H1 (cell line): ENCODE measurements around the gene ANKRD27. TPM values are rescaled to one million over a fixed set of nuclear protein-coding genes. Genes with fewer than 3 reads are reported as not detected.

Experiments used
- CTCF ChIA-PET: fragments of 300-600 bp; sonication (Branson Sonifier 250); formaldehyde crosslinking; loops from one replicate; lab custom pipeline; 2021; ENCODE audit not compliant: partially characterized antibody; lab: Charles Lee
- POLR2A ChIA-PET: fragments of 300-600 bp; sonication (Branson Sonifier 250); formaldehyde crosslinking; loops from one replicate; lab custom pipeline; 2021; ENCODE audit warnings: inconsistent platforms; ENCODE audit not compliant: partially characterized antibody; lab: Charles Lee
- DNase-seq, 2 experiments: peaks; one replicate each; pipeline versions ENCODE4 v3.0.0 to v3.0.0-alpha.2; 2010 to 2022; ENCODE audit warnings: low spot score in 2 of 2, low read depth in 1 of 2, mixed read lengths in 1 of 2
- FAIRE-seq: peaks from 2 replicates; lab custom pipeline; 2011; peaks lifted over from hg19 to GRCh38; lab: Jason Lieb, UNC
- H2AFZ ChIP-seq: 2 replicates; pipeline ENCODE4 v1.8.1; 2012; ENCODE audit warnings: low read length, inconsistent platforms
- H2AK5ac ChIP-seq: 2 replicates; pipeline ENCODE4 v1.6.1; 2013; ENCODE audit warnings: low read depth, low read length
- H2BK120ac ChIP-seq: replicated peaks from 2 replicates; pipeline ENCODE3; 2013; ENCODE audit warnings: low read depth, low read length, inconsistent platforms
- H2BK12ac ChIP-seq: 2 replicates; pipeline ENCODE4 v1.6.1; 2013; ENCODE audit warnings: low read depth, low read length
- H2BK15ac ChIP-seq: 2 replicates; pipeline ENCODE4 v1.6.1; 2013; ENCODE audit warnings: low read length
- H2BK20ac ChIP-seq: 2 replicates; pipeline ENCODE4 v1.6.1; 2013; ENCODE audit warnings: low read length
- H2BK5ac ChIP-seq: 2 replicates; pipeline ENCODE4 v1.6.1; 2013; ENCODE audit warnings: low read depth, low read length
- H3K14ac ChIP-seq: 2 replicates; pipeline ENCODE4 v1.6.1; 2013; ENCODE audit warnings: inconsistent platforms; ENCODE audit not compliant: insufficient read length
- H3K18ac ChIP-seq: 2 replicates; pipeline ENCODE4 v1.6.1; 2013; ENCODE audit warnings: low read length; ENCODE audit errors: extremely low read depth
- H3K23ac ChIP-seq: 2 replicates; pipeline ENCODE4 v1.6.1; 2013; ENCODE audit warnings: inconsistent platforms; ENCODE audit not compliant: insufficient read length
- H3K23me2 ChIP-seq: 2 replicates; pipeline ENCODE4 v1.6.1; 2013; ENCODE audit warnings: low read depth, low read length
- H3K27ac ChIP-seq: 2 replicates; pipeline ENCODE4 v1.6.1; 2011; ENCODE audit warnings: low read depth, low read length, inconsistent platforms
- H3K27me3 ChIP-seq, 4 experiments: replicated peaks in 1 of 4; 1 replicate in 1 of 4; 2 replicates in 3 of 4; pipeline versions ENCODE4 v1.6.1 to v1.8.1; 2011 to 2013; ENCODE audit warnings: low read length in 3 of 4, mild to moderate bottlenecking in 3 of 4, inconsistent platforms in 2 of 4, mixed read lengths in 2 of 4, moderate library complexity in 1 of 4; ENCODE audit not compliant: control insufficient read depth in 3 of 4, insufficient read depth in 3 of 4; ENCODE audit errors: extremely low read depth in 1 of 4
- H3K36me3 ChIP-seq, 4 experiments: 2 replicates each; pipeline versions ENCODE4 v1.6.1 to v1.8.1; 2011 to 2013; ENCODE audit warnings: mild to moderate bottlenecking in 4 of 4, low read length in 3 of 4, moderate library complexity in 2 of 4, control low read depth in 1 of 4, inconsistent platforms in 1 of 4; ENCODE audit not compliant: insufficient read depth in 4 of 4, control insufficient read depth in 2 of 4
- H3K4ac ChIP-seq: replicated peaks from 2 replicates; pipeline ENCODE3; 2013; ENCODE audit warnings: low read length, low read depth, mixed read lengths, inconsistent platforms; ENCODE audit not compliant: insufficient read length
- H3K4me1 ChIP-seq, 4 experiments: replicated peaks in 1 of 4; 1 replicate in 1 of 4; 2 replicates in 3 of 4; pipeline versions ENCODE4 v1.6.1 to v1.8.1; 2011 to 2013; ENCODE audit warnings: low read length in 3 of 4, inconsistent platforms in 2 of 4, mixed read lengths in 1 of 4; ENCODE audit not compliant: insufficient read depth in 4 of 4, control insufficient read depth in 3 of 4
- H3K4me2 ChIP-seq, 2 experiments: 2 replicates each; pipeline versions ENCODE4 v1.6.1 to v1.8.1; 2011 to 2013; ENCODE audit warnings: low read depth in 2 of 2, low read length in 2 of 2, control low read depth in 1 of 2, inconsistent platforms in 1 of 2, mild to moderate bottlenecking in 1 of 2; ENCODE audit not compliant: insufficient read depth in 1 of 2
- H3K4me3 ChIP-seq, 4 experiments: fragments of 200-600, 300-600 bp in 1 of 4; sonication (generic), shearing (Covaris generic), sonication (Bioruptor Twin) in 1 of 4; 2 replicates each; pipeline versions ENCODE4 v1.5.1 to v1.8.1; 2011 to 2016; ENCODE audit warnings: low read length in 4 of 4, low read depth in 3 of 4, control low read depth in 2 of 4, inconsistent platforms in 2 of 4, mild to moderate bottlenecking in 2 of 4, mixed read lengths in 1 of 4, moderate library complexity in 1 of 4; ENCODE audit not compliant: insufficient read depth in 2 of 4; ENCODE audit errors: extremely low read depth in 1 of 4
- H3K56ac ChIP-seq: replicated peaks from 2 replicates; pipeline ENCODE3; 2013; ENCODE audit warnings: low read depth, mild to moderate bottlenecking, mixed read lengths, low read length, inconsistent platforms; ENCODE audit not compliant: insufficient read length
- H3K79me1 ChIP-seq: 2 replicates; pipeline ENCODE4 v1.6.1; 2013; ENCODE audit warnings: low read depth, low read length, control low read depth
- H3K79me2 ChIP-seq, 2 experiments: 2 replicates each; pipeline versions ENCODE4 v1.6.1 to v1.8.1; 2012 to 2013; ENCODE audit warnings: low read length in 2 of 2, mild to moderate bottlenecking in 2 of 2, inconsistent platforms in 1 of 2; ENCODE audit not compliant: insufficient read depth in 2 of 2, control insufficient read depth in 1 of 2
- H3K9ac ChIP-seq, 4 experiments: replicated peaks in 1 of 4; 1 replicate in 1 of 4; 2 replicates in 3 of 4; pipeline versions ENCODE4 v1.6.1 to v1.8.1; 2011 to 2013; ENCODE audit warnings: low read depth in 3 of 4, low read length in 3 of 4, control low read depth in 2 of 4, mild to moderate bottlenecking in 2 of 4, moderate library complexity in 2 of 4, inconsistent platforms in 1 of 4; ENCODE audit errors: extremely low read depth in 1 of 4
- H3K9me3 ChIP-seq, 2 experiments: 2 replicates each; pipeline versions ENCODE4 v1.6.1 to v1.8.1; 2012 to 2013; ENCODE audit warnings: mild to moderate bottlenecking in 2 of 2, moderate library complexity in 2 of 2, control low read depth in 1 of 2, inconsistent platforms in 1 of 2, low read depth in 1 of 2, low read length in 1 of 2, mixed read lengths in 1 of 2; ENCODE audit not compliant: insufficient read depth in 2 of 2
- H4K20me1 ChIP-seq, 2 experiments: replicated peaks in 1 of 2; 2 replicates each; pipeline versions ENCODE3 to v1.8.1; 2011 to 2013; ENCODE audit warnings: inconsistent platforms in 2 of 2, low read length in 2 of 2, mild to moderate bottlenecking in 1 of 2; ENCODE audit not compliant: insufficient read depth in 2 of 2, control insufficient read depth in 1 of 2
- H4K5ac ChIP-seq: 2 replicates; pipeline ENCODE4 v1.6.1; 2013; ENCODE audit warnings: low read length, low read depth, mixed read lengths, inconsistent platforms; ENCODE audit not compliant: insufficient read length
- H4K8ac ChIP-seq: 2 replicates; pipeline ENCODE4 v1.8.0; 2013; ENCODE audit warnings: mild to moderate bottlenecking, moderate library complexity, low read length, inconsistent platforms; ENCODE audit not compliant: insufficient read depth; ENCODE audit errors: extremely low read depth
- H4K91ac ChIP-seq: replicated peaks from 2 replicates; pipeline ENCODE3; 2013; ENCODE audit warnings: low read length, mixed read lengths, inconsistent platforms; ENCODE audit not compliant: insufficient read length
- KDM1A ChIP-seq: fragments of 200-600, 300-600 bp; sonication (generic); IDR thresholded peaks from 2 replicates; pipeline ENCODE4 v1.7.1; 2016; ENCODE audit warnings: mild to moderate bottlenecking, low read length, borderline replicate concordance
- MAX ChIP-seq: IDR thresholded peaks from 2 replicates; pipeline ENCODE4 v1.6.1; 2012; ENCODE audit warnings: inconsistent platforms
- SAP30 ChIP-seq: fragments of 300-600 bp; sonication (generic); IDR thresholded peaks from 2 replicates; pipeline ENCODE4 v1.7.1; 2012; ENCODE audit warnings: low read length, moderate library complexity, mild to moderate bottlenecking, inconsistent platforms; ENCODE audit not compliant: insufficient read depth, insufficient replicate concordance
- SP4 ChIP-seq: IDR thresholded peaks from 2 replicates; pipeline ENCODE4 v1.6.1; 2012; ENCODE audit warnings: low read length, inconsistent platforms
- SUZ12 ChIP-seq: fragments of 200-600 bp; sonication (generic); IDR thresholded peaks from 2 replicates; pipeline ENCODE4 v1.6.1; 2012; ENCODE audit warnings: mild to moderate bottlenecking, inconsistent platforms, low read length, moderate library complexity, mixed read lengths
- WGBS, 2 experiments: shearing (Covaris generic) in 1 of 2; methylation state at CpG; one replicate each; pipeline versions ENCODE4 v1.1.6 to v1.1.7; 2013 to 2015; ENCODE audit warnings: low lambda C conversion rate in 2 of 2, mixed read lengths in 2 of 2, inconsistent platforms in 1 of 2, low coverage in 1 of 2, missing lambda C conversion rate in 1 of 2; ENCODE audit not compliant: insufficient replicate concordance in 2 of 2, insufficient coverage in 1 of 2, insufficient read length in 1 of 2; ENCODE audit errors: extremely low coverage in 1 of 2, missing lambda C conversion rate in 1 of 2; 5-methylcytosine and 5-hydroxymethylcytosine counted together
- polyA plus RNA-seq, 7 experiments: library from polyadenylated mRNA; depleted of rRNA in 3 of 7; stranded (reverse) in 5 of 7; unstranded in 2 of 7; fragments of >200 nt in 5 of 7; fragments of 200-250 nt in 2 of 7; gene quantifications; 1 replicate in 5 of 7; 2 replicates in 1 of 7; 4 replicates in 1 of 7; pipeline versions ENCODE4 v1.2.1 to v1.2.3, GENCODE V29; 2011 to 2013; ENCODE audit warnings: missing spikeins in 2 of 7, mixed read lengths in 2 of 7
- total RNA-seq: library from RNA; stranded (reverse); fragmentation: NEBNext Ultra II Directional; extraction: Animal tissue kit (Norgen Biotek cat#: 25700); gene quantifications from 2 replicates; pipeline ENCODE4 v1.2.1, GENCODE V29; 2021
- TF ChIP-seq, protein P1 (sequence below): IDR thresholded peaks from 2 replicates; pipeline ENCODE4 v1.6.1; 2011; ENCODE audit warnings: low read depth, mild to moderate bottlenecking, low read length; ENCODE audit not compliant: insufficient read depth

ANKRD27 gene
- total and polyA plus RNA-seq, 2 of the 8 experiments (the other 6 are each of a cell fraction or from before 2014, with no cell fraction given): 27.9 to 55.7 TPM

DNA sequence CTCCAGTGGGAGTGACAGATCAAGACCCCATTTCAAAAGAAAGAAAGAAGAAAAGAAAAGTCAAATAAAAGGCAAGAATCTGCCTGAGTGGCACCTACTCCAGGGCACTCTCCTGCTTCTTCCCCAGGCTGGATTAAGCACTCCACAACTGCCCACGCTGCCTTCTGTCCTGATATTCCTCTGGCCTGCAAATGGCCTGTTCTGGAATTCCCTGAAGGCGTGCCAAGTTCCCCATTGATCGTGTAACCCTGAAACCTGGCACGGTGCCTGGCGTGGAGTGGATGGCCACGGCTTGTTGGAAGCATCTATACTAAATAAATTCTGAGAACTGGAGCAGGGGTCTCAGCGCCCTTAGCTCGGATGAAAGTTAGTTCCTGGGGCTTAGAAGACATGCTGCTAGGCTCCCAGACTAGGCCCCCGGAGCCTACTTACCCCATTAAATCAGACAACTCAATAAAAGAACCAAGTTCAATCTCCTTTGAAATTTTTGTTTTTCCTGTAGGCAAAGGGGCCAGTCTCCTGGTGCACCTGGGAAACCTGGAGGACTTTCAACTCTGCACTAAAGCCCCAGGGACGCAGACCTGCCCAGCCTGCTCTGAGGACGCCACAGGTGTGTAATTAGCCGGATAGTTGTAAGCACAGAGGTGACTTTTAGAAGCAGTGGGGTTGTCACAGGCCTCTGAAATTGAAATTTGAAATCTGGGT, 21.9 kb downstream of the ANKRD27 start:
- H4K91ac ChIP-seq: no peak overlapping the region
- H2AFZ ChIP-seq: no peak overlapping the region
- no peaks in the 10 kb centered on the region for H3K79me1 ChIP-seq
- no peak overlapping the region for H4K5ac ChIP-seq
- H2BK120ac ChIP-seq: no peak overlapping the region
- TF ChIP-seq, protein P1, sequence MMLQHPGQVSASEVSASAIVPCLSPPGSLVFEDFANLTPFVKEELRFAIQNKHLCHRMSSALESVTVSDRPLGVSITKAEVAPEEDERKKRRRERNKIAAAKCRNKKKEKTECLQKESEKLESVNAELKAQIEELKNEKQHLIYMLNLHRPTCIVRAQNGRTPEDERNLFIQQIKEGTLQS: no peak
- TF ChIP-seq SAP30: no peak
- TF ChIP-seq SUZ12: no peak
- no peak for TF ChIP-seq KDM1A
- no peak for TF ChIP-seq SP4
- no peak for TF ChIP-seq MAX
- TF ChIP-seq, all 59 proteins: peak for 0
- ChIA-PET POLR2A (interaction anchor here (0.7 to 1.1 kb wide), 2 partner anchors 20 to 22 kb away, joined by 3 to 5 read pairs; partner anchors contain the start of gene ANKRD27), CTCF (interaction anchor here (1.1 to 3.8 kb wide), 2 partner anchors 20 to 313 kb away, joined by 3 to 15 read pairs; no protein-coding TSS in a partner anchor)
- Histone ChIP-seq H2BK5ac (no peak overlapping the region), H4K20me1 (peaks cover 0 to 3% of the 10 kb centered on the region in 2 experiments), H3K4me3 (no peak overlapping the region), H2AK5ac (no peak overlapping the region), H3K36me3 (peaks cover 0 to 11% (median 8%) of the 10 kb centered on the region in 4 experiments; a peak in 5 of 8 replicates), H3K14ac (no peak overlapping the region), H2BK20ac (no peak overlapping the region), H3K4me1 (peaks cover 0 to 6% (median 3%) of the 10 kb centered on the region in 4 experiments; a peak in 3 of 7 replicates), H4K8ac (no peak overlapping the region), H3K9ac (no peak overlapping the region), H3K27ac (no peak overlapping the region), H3K9me3 (no peaks in the 10 kb centered on the region), H3K56ac (no peak overlapping the region), H2BK12ac (no peak overlapping the region), H3K79me2 (no peaks in the 10 kb centered on the region; a peak in 1 of 4 replicates), H3K4me2 (no peak overlapping the region), H3K23ac (no peak overlapping the region), H3K27me3 (no peaks in the 10 kb centered on the region), H2BK15ac (no peak overlapping the region), H3K23me2 (no peaks in the 10 kb centered on the region), H3K4ac (no peak overlapping the region), H3K18ac (no peak overlapping the region)
- WGBS, 2 experiments: 88% methylated on average over 12 of the region's 12 CpGs; no CpG with 5 or more reads in 1 of the 2 experiments
- DNase-seq (no peak), FAIRE-seq (no peak)
